HG02981 (cell line): Measurements from ENCODE around the gene HRG.
A peak's percentile ranks its signal among the peaks of the same experiment; 100 is the strongest.

Experiments used
- ATAC-seq: cut with Tn5 transposase; IDR thresholded peaks from one replicate; pipeline ENCODE4 v1.9.1; 2021; ENCODE audit warnings: mild to moderate bottlenecking, moderate library complexity; ENCODE audit not compliant: unreplicated experiment

The HRG gene

DNA sequence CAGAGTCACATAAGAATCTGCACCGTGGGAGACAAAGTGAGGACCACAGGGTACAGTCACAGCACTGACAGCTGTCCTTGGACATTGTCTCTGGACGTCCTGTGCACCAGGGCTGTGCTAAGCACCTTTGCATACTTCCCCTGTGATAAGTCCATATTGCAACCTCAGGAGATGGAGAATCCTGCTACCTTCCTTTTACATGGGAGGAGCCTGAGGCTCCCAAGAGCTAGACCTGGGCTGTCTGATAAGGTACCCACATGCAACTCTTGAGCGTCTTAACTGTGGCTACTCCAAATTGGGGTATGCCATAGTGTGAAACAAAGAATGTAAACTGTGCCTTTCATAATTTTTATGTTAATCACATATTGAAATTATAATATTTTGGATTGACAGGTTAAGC, 28.1 kb upstream of the HRG start:
- no peak for ATAC-seq

DNA sequence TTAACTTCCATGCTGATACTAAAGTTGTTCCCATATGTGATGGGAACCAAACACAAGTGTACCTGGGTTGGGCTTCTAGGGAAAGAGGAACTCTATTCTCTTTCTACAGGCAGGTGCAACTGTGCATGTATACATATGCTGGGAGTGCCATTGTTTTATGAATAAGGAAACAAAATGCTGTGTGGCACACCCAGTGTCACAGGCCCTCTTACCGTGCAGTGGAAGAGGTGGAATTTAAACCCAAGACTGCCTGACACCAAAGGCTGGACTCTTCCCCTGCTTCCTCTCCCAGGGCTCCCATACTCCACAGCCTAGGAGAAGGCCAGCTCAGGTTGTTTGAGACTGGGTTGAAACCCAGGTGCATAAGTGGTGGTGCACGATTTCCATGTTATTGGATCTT, 27.6 kb upstream of the HRG start:
- ATAC-seq: no peak

GRCh38 chr3:186639778-186640472, 25.9 kb upstream of the HRG start, which contains the start of gene FETUB:
TSS of gene FETUB (plus strand) at chr3:186640399. CDS start at chr3:186640461, 62 bp downstream.
- no peak for ATAC-seq

- ATAC-seq: no peak
Observed at GRCh38 chr3:186640473-186640818, 25.4 kb upstream of the HRG start.

DNA sequence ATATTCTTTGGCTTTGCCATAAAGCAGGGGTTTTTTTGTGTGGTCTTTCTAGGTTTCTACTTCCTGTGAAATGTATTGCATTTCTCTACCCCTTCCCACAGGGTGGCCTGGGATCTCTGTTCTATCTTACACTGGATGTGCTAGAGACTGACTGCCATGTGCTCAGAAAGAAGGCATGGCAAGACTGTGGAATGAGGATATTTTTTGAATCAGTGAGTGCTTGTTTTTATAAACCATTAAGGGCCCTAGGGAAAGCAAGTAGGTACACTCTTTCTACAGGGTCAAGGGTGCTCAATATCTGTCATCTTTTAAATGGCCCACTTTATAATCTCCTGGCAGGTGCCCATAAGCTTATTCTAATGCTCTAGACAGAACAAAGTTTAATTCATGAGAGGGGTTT, 24.9 kb upstream of the HRG start:
- ATAC-seq: no peak

DNA sequence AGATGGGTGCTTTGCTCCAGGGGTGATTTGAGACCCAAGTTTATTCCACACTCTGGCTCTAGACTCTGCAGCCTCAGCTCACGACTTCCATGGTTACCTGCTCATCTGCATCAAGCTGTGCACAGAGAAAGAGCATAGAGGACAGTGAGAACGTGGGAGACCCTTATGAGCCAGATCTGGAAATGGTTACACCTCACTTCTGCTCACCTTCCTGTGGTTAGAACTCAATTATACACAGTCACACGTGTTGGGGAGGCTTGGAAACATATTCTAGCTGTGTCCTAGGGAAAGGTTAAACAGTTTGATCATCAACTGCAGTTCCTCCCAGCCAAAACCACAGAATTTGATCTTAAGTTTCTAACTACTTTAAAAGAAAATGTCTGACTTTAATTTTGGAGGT, 23.8 kb upstream of the HRG start:
- ATAC-seq: no peak

- no peak for ATAC-seq
Observed at GRCh38 chr3:186643493-186643892, 22.3 kb upstream of the HRG start.

- ATAC-seq: no peak
Observed at GRCh38 chr3:186644683-186645082, 21.1 kb upstream of the HRG start.

GRCh38 chr3:186646106-186646505, 19.7 kb upstream of the HRG start:
- no peak for ATAC-seq

DNA sequence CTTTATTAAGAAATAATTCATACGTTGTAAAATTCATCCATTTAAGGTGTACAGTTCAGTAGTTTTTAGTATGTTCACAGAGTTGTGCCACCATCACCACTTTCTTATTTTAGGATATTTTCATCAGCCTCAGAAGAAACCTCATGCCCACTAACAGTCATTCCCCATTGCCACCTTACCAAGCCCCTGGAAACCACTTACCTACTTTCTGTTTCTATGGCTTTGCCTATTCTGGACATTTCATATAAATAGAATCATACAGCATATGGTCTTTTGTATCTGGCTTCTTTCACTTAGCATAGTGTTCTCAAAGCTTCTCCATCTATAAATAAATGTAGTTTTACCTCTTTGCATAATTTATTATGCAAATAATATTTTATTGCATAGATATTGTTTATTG, 19.0 kb upstream of the HRG start:
- no peak for ATAC-seq

- ATAC-seq: no peak
Observed at GRCh38 chr3:186648851-186649250, 17.0 kb upstream of the HRG start.

DNA sequence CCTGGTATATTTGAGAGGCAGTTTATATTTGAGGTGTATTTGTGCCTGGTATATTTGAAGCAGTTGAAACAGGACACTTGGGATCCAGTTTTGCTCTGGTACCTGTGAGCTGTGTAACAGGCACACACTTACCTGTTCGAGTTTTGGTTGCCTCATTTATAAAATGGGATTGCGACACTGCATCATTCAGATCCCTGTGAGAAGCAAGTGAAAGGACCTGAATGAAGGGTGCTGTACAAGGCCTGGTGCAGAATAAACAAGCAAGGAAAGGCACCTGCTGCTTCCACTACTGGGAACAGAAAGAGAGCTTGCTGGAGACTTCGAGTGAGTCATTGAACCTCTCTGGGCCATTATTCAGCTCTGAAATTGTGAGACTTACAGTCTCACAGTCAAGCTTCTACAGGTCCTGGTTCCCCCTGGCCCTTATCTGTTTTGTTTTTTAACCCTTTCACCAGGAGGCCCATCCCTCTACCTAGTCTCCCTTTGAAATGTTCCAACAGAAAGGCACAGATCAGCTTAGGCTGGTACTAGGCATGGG, 14.1 kb upstream of the HRG start:
- no peak for ATAC-seq

DNA sequence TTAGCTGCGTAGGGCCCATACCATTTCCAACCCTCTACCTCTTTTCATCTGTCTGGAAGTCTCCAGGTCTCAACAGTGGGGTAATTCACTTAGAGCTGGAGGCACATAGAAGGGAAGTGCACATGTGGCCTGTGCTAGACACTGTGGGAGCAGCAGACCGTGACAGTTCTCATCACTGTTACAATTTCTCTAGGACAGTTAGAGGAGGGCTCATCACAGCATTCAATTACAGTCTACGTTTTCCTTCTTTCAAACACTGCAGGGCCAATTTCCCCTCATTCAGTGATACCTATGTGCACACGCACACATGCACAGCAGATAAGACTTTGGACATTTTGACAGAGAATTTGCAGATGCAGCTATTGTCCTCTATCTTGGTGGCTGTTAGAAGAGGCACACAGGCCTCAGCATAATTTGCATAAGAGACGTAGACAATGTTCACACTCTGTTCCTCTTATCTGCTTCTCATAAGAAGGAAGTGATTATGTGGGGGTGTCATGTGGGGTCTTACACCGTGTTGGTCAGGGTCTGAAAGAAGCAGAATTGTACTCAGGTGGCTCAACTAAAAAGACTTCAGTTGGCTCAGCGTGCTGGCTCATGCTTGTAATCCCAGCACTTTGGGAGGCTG, 12.6 kb upstream of the HRG start:
- ATAC-seq: peak; percentile 76

GRCh38 chr3:186653984-186654383, 11.8 kb upstream of the HRG start:
- no peak for ATAC-seq

GRCh38 chr3:186663361-186664118, 2.3 kb upstream of the HRG start:
- no peak for ATAC-seq

DNA sequence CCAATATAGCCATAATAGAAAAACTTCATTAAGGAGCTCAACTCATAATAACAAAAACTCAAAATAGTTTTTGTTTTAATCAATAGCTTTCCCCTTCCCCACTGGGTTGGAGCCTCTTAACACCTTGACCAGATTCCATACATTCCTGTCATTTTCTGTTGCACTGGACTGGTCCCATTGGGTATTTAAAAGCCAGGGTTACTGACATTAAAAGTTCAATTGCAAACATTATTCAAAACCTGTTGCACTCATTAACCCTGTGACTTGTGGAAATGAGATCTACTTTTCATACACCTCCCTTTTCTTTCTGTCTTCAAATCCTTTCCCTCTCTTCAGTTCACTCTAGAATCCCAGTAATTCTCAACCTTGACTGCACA, 1.7 kb upstream of the HRG start:
- no peak for ATAC-seq

- ATAC-seq: no peak
Observed at GRCh38 chr3:186664506-186664905, 1.3 kb upstream of the HRG start.

DNA sequence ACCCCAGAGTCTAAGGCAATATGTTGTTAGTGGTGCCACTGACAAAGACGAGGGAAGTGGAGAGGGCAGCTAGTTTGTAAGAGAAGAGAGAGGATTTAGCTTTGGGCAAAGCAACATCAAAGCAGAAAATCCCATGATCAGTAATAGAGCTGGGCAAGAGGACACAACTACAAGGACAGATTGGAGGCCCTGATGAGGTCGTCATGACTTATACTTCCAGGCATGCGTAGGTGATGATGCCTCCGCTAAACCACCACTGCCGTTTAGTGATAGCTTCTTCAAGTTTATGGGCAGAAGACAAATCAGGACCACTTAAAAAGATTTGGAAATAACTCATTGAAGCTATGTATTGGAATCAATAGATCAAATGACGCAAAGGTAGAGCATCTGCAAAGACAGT, 2.6 kb downstream of the HRG start:
- ATAC-seq: no peak

DNA sequence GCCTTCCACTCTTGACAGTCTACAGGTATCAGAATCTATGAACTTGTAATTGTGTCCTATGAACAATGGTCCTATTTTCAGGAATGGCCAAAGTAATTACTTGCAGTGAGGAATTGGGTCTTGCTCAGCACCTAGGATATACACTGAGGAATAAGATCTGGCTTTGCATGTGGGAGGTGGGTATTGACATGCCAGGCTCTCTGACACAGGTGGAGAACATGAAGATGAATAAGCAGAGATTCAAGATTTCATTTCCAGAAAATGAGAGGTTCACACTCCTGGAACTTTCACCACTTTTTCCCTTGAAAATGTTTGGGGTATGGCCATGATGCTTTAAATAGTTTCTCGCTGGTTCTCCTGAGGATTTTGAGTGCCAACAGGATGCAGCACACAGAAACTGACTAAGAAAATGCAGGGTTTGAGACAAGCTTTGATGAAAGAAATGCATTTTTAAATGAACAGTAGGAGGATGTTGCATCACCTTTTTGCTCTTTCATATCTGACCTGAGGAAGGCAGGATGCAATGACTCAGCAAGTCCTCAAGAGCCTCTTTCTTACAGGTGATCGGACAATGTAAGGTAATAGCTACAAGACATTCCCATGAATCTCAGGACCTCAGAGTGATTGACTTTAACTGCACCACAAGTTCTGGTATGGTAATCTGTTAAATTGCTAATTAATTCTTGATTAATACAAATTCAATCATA, 3.7 kb downstream of the HRG start:
- no peak for ATAC-seq

- no peak for ATAC-seq
Observed at GRCh38 chr3:186670155-186670554, 4.3 kb downstream of the HRG start.

- no peak for ATAC-seq
Observed at GRCh38 chr3:186671051-186671450, 5.2 kb downstream of the HRG start.
